A549 (cell line): ENCODE results near the gene PCDH15. TPM values are rescaled to one million over a fixed set of nuclear protein-coding genes. Genes with fewer than 3 reads are reported as not detected.

Experiments
- ATAC-seq, 2 experiments: fragments of 200-7000 bp in 1 of 2; fragments of >200 bp in 1 of 2; cut with Nextera tagmentation in 1 of 2; cut with Tn5 transposase in 1 of 2; 3 replicates each; pipeline versions ENCODE4 v1.8.0 to v1.9.1; 2018 to 2020; ENCODE audit warnings: mild to moderate bottlenecking in 1 of 2, moderate library complexity in 1 of 2
- CTCF ChIA-PET: fragments of 300-600 bp; sonication (Branson Sonifier 250); formaldehyde crosslinking; extraction: SDS; loops from one replicate; lab custom pipeline; 2021; ENCODE audit warnings: antibody characterized with exemption, inconsistent platforms; lab: Yijun Ruan, JAX
- POLR2A ChIA-PET: fragments of 350-600 bp; formaldehyde crosslinking; extraction: SDS; loops from one replicate; lab custom pipeline; 2021; ENCODE audit warnings: antibody characterized with exemption, inconsistent platforms; lab: Yijun Ruan, JAX
- DNase-seq, 2 experiments: peaks; one replicate each; pipeline versions ENCODE4 v3.0.0 to v3.0.0-alpha.2; 2011 to 2016; ENCODE audit warnings: low read depth in 1 of 2, low spot score in 1 of 2
- FAIRE-seq: peaks from 2 replicates; lab custom pipeline; 2011; peaks lifted over from hg19 to GRCh38; lab: Jason Lieb, UNC
- H3K27ac ChIP-seq, 2 experiments: fragments of >200 bp; sonication (Bioruptor Twin); formaldehyde crosslinking; 3 replicates each; pipeline ENCODE4 v1.5.1; 2016 to 2017
- H3K4me1 ChIP-seq: fragments of >200 bp; sonication (Bioruptor Twin); formaldehyde crosslinking; 3 replicates; pipeline ENCODE4 v1.6.1; 2016
- H3K4me2 ChIP-seq: fragments of >200 bp; sonication (Bioruptor Twin); formaldehyde crosslinking; 3 replicates; pipeline ENCODE4 v1.6.1; 2016
- H3K4me3 ChIP-seq: fragments of >200 bp; sonication (Bioruptor Twin); formaldehyde crosslinking; 3 replicates; pipeline ENCODE4 v1.5.1; 2016
- H3K9me3 ChIP-seq: fragments of >200 bp; sonication (Bioruptor Twin); formaldehyde crosslinking; 3 replicates; pipeline ENCODE4 v1.6.1; 2016
- BHLHE40 ChIP-seq: IDR thresholded peaks from 2 replicates; pipeline ENCODE4 v1.6.1; 2012; ENCODE audit warnings: low read depth, low read length, inconsistent platforms
- CBX2 ChIP-seq: fragments of 200-600 bp; sonication (generic); IDR thresholded peaks from 2 replicates; pipeline ENCODE4 v1.6.1; 2016; ENCODE audit warnings: low read depth, mild to moderate bottlenecking, borderline replicate concordance
- CEBPB ChIP-seq, 2 experiments: fragments of >200 bp in 1 of 2; sonication (Bioruptor Twin) in 1 of 2; formaldehyde crosslinking in 1 of 2; IDR thresholded peaks; 2 replicates each; pipeline ENCODE4 v1.6.1; 2012 to 2016
- EHF ChIP-seq: fragments of 250-450 bp; sonication (Bioruptor Pico); IDR thresholded peaks from 2 replicates; pipeline ENCODE4 v1.5.0; 2020; ENCODE audit warnings: mild to moderate bottlenecking
- FOSB ChIP-seq: fragments of 250-450 bp; sonication (Bioruptor Pico); IDR thresholded peaks from 2 replicates; pipeline ENCODE4 v1.5.0; 2020; ENCODE audit warnings: mild to moderate bottlenecking, moderate library complexity
- HDAC2 ChIP-seq: fragments of 200-600 bp; sonication (generic); IDR thresholded peaks from 2 replicates; pipeline ENCODE4 v1.6.1; 2016
- HEYL ChIP-seq: fragments of 250-450 bp; sonication (Bioruptor Pico); IDR thresholded peaks from 2 replicates; pipeline ENCODE4 v1.8.0; 2021; ENCODE audit warnings: mild to moderate bottlenecking, moderate library complexity
- HOXB5 ChIP-seq: fragments of 250-450 bp; sonication (Bioruptor Pico); IDR thresholded peaks from 2 replicates; pipeline ENCODE4 v1.5.0; 2020; ENCODE audit warnings: mild to moderate bottlenecking, moderate library complexity
- JUNB ChIP-seq: fragments of >200 bp; sonication (Bioruptor Twin); formaldehyde crosslinking; IDR thresholded peaks from 2 replicates; pipeline ENCODE4 v1.6.1; 2016
- MAZ ChIP-seq: fragments of 150-350 bp; IDR thresholded peaks from 2 replicates; pipeline ENCODE4 v1.6.1; 2014; ENCODE audit warnings: antibody characterized with exemption, low read depth, low read length, borderline replicate concordance
- MYC ChIP-seq: IDR thresholded peaks from 2 replicates; pipeline ENCODE4 v1.6.1; 2012; ENCODE audit warnings: mild to moderate bottlenecking, inconsistent platforms, low read length, improper control_type of control experiment, borderline replicate concordance
- NFE2L2 ChIP-seq: fragments of 150-350 bp; conservative IDR thresholded peaks from 2 replicates; pipeline ENCODE4 v1.6.1; 2014; ENCODE audit warnings: low read length
- NPAS2 ChIP-seq: fragments of 250-450 bp; sonication (Bioruptor Pico); IDR thresholded peaks from 2 replicates; pipeline ENCODE4 v1.8.0; 2022; ENCODE audit warnings: mild to moderate bottlenecking, moderate library complexity, borderline replicate concordance
- NR3C1 ChIP-seq: fragments of >200 bp; sonication (Bioruptor Twin); formaldehyde crosslinking; IDR thresholded peaks from 3 replicates; pipeline ENCODE4 v1.6.1; 2017
- POLR2AphosphoS2 ChIP-seq: conservative IDR thresholded peaks from 2 replicates; pipeline ENCODE4 v1.6.1; 2012; ENCODE audit warnings: low read length, improper control_type of control experiment, inconsistent platforms
- RAD21 ChIP-seq, 2 experiments: fragments of >200 bp in 1 of 2; sonication (Bioruptor Twin) in 1 of 2; formaldehyde crosslinking in 1 of 2; IDR thresholded peaks in 1 of 2; conservative IDR thresholded peaks in 1 of 2; 2 replicates in 1 of 2; 3 replicates in 1 of 2; pipeline ENCODE4 v1.6.1; 2012 to 2018; ENCODE audit warnings: inconsistent platforms in 1 of 2
- RARB ChIP-seq: fragments of 250-450 bp; sonication (Bioruptor Pico); IDR thresholded peaks from 2 replicates; pipeline ENCODE4 v1.8.0; 2021; ENCODE audit warnings: mild to moderate bottlenecking, moderate library complexity
- RCOR1 ChIP-seq: fragments of 150-350 bp; IDR thresholded peaks from 2 replicates; pipeline ENCODE4 v1.6.1; 2014; ENCODE audit warnings: antibody characterized with exemption, low read length, low read depth
- RFX5 ChIP-seq: fragments of 450-650 bp; IDR thresholded peaks from 2 replicates; pipeline ENCODE4 v1.7.1; 2014; ENCODE audit warnings: antibody characterized with exemption, mild to moderate bottlenecking, moderate library complexity
- ZFP36 ChIP-seq: fragments of 450-650 bp; IDR thresholded peaks from 2 replicates; pipeline ENCODE4 v1.6.1; 2014; ENCODE audit warnings: borderline replicate concordance; ENCODE audit not compliant: partially characterized antibody
- WGBS: methylation state at CpG from one replicate; pipeline ENCODE4 v1.1.6; 2017; ENCODE audit errors: missing lambda C conversion rate; 5-methylcytosine and 5-hydroxymethylcytosine counted together
- polyA plus RNA-seq, 4 experiments: library from polyadenylated mRNA; depleted of rRNA in 3 of 4; stranded (reverse); fragments of >200 nt; fragmentation: RNase III in 1 of 4; extraction: RNeasy Plus Mini Kit Qiagen cat#74134 plus additional on column Dnase treatment in 1 of 4; gene quantifications; 2 replicates in 3 of 4; 3 replicates in 1 of 4; pipeline ENCODE4 v1.2.3, GENCODE V29; 2011 to 2017
- TF ChIP-seq, protein P1 (sequence below): fragments of >200 bp; sonication (Bioruptor Twin); formaldehyde crosslinking; IDR thresholded peaks from 3 replicates; pipeline ENCODE4 v1.6.1; 2016
- TF ChIP-seq, protein P2 (sequence below): fragments of 200-600 bp; sonication (generic); IDR thresholded peaks from 2 replicates; pipeline ENCODE4 v1.6.1; 2016; ENCODE audit warnings: antibody characterized with exemption, mild to moderate bottlenecking, moderate library complexity
- TF ChIP-seq, protein P3 (sequence below): IDR thresholded peaks from 2 replicates; pipeline ENCODE4 v1.6.1; 2012; ENCODE audit warnings: low read depth, borderline replicate concordance
- TF ChIP-seq, protein P4 (sequence below): fragments of >200 bp; sonication (Bioruptor Twin); formaldehyde crosslinking; IDR thresholded peaks from 2 replicates; pipeline ENCODE4 v1.6.1; 2016
- TF ChIP-seq, protein P5 (sequence below): fragments of 150-350 bp; IDR thresholded peaks from 2 replicates; pipeline ENCODE4 v1.6.1; 2014; ENCODE audit warnings: low read depth, mild to moderate bottlenecking, low read length
- TF ChIP-seq, protein P6 (sequence below): fragments of >200 bp; sonication (Bioruptor Twin); formaldehyde crosslinking; IDR thresholded peaks from 3 replicates; pipeline ENCODE4 v1.5.1; 2016

Gene PCDH15
- polyA plus RNA-seq, 2 of the 4 experiments (the other 2 are of a cell fraction): 0.03 TPM; not detected in 1

DNA sequence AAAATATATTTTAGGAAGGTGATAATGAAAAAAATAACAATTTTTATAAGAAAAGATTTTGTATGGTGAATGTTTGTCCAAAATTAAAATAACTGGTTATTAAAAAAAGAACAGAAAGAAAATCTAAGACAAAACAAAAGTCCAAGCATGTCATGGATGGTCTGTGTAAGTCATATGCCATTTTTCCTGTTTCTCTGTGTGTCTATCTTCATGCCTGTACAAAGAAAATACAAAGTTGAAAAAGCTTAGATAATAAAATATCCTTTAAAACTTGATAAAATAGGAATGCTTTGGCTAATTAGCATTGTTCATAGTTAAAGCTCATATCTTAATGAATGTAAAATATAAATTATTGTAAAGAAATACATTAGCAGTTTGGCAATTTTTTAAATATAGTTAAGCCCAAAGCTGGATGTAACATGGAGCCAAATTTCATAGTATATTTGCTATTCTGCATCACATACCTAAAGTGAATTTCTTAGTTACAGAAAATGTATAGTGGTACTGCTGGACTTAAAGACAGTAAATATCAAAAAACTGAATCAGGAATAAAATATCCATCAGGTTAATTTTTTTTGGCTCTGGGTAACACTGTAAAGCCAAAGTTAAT lies 661.1 kb downstream of the PCDH15 start:
- H3K4me1 ChIP-seq: no peaks in the 10 kb centered on the region
- no peak overlapping the region for H3K27ac ChIP-seq
- ChIA-PET CTCF (no interaction called here), POLR2A (no interaction called here)
- TF ChIP-seq NPAS2 (CRISPR knock-in tag): no peak
- TF ChIP-seq FOSB (CRISPR knock-in tag): no peak
- TF ChIP-seq MAZ: no peak
- TF ChIP-seq, protein P1, sequence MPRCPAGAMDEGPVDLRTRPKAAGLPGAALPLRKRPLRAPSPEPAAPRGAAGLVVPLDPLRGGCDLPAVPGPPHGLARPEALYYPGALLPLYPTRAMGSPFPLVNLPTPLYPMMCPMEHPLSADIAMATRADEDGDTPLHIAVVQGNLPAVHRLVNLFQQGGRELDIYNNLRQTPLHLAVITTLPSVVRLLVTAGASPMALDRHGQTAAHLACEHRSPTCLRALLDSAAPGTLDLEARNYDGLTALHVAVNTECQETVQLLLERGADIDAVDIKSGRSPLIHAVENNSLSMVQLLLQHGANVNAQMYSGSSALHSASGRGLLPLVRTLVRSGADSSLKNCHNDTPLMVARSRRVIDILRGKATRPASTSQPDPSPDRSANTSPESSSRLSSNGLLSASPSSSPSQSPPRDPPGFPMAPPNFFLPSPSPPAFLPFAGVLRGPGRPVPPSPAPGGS: no peak
- peak; percentile 86 for TF ChIP-seq ZFP36
- no peak for TF ChIP-seq RFX5
- ATAC-seq (no peak), FAIRE-seq (no peak), DNase-seq (no peak)
- H3K4me3 ChIP-seq: no peak overlapping the region
- peaks cover 6% of the 10 kb centered on the region; the same call in 2 of the 3 replicates for H3K9me3 ChIP-seq
- no peak overlapping the region for H3K4me2 ChIP-seq

DNA sequence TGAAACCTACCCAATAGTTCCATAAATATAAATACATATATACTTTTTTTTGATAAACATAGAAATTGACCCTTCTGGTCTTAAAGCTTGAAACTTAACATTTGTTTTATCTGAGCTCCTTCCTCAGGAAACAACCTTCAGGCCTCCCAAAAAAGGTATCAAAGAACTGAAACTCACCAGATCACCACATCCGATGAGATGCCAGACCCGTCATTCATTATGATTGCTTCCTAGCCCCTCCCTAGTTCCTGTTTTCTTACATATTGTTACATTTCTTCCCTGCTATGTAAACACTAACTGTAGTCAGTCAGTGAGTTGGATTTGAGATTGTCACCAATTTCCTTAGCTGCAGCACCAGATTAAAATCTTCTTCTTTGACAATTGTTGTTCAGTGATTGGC lies 663.6 kb downstream of the PCDH15 start:
- FAIRE-seq (no peak), DNase-seq (no peak), ATAC-seq (no peak)
- Histone ChIP-seq H3K4me1 (no peaks in the 10 kb centered on the region), H3K4me2 (no peak overlapping the region), H3K9me3 (peaks cover 6% of the 10 kb centered on the region; the same call in 2 of the 3 replicates), H3K27ac (no peak overlapping the region), H3K4me3 (no peak overlapping the region)
- TF ChIP-seq ZFP36 (no peak), POLR2AphosphoS2 (no peak), HEYL (no peak), RFX5 (no peak), NR3C1 (no peak)
- TF ChIP-seq, protein P2, sequence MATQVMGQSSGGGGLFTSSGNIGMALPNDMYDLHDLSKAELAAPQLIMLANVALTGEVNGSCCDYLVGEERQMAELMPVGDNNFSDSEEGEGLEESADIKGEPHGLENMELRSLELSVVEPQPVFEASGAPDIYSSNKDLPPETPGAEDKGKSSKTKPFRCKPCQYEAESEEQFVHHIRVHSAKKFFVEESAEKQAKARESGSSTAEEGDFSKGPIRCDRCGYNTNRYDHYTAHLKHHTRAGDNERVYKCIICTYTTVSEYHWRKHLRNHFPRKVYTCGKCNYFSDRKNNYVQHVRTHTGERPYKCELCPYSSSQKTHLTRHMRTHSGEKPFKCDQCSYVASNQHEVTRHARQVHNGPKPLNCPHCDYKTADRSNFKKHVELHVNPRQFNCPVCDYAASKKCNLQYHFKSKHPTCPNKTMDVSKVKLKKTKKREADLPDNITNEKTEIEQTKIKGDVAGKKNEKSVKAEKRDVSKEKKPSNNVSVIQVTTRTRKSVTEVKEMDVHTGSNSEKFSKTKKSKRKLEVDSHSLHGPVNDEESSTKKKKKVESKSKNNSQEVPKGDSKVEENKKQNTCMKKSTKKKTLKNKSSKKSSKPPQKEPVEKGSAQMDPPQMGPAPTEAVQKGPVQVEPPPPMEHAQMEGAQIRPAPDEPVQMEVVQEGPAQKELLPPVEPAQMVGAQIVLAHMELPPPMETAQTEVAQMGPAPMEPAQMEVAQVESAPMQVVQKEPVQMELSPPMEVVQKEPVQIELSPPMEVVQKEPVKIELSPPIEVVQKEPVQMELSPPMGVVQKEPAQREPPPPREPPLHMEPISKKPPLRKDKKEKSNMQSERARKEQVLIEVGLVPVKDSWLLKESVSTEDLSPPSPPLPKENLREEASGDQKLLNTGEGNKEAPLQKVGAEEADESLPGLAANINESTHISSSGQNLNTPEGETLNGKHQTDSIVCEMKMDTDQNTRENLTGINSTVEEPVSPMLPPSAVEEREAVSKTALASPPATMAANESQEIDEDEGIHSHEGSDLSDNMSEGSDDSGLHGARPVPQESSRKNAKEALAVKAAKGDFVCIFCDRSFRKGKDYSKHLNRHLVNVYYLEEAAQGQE: no peak
- 19% methylated on average over 2 of the region's 2 CpGs for WGBS
- POLR2A ChIA-PET: no interaction called here
- CTCF ChIA-PET: no interaction called here

DNA sequence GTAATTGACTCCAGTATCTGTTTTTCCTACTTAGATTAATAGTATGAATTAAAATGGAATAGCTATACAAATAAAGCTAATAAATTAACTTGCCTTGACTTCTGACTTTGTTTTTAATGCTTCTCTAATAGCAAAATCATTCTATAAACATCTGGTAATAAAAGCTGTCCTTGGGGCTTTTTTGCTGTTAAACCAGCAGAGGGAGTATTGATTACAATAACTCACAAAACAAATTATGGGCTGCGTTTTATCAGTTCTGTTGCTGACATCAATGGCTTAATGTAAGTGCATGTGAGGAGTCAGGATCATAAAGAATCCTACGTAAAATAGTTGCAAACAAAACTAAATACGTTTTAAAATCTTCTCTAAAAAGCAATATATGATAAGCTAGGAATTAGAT lies 667.8 kb downstream of the PCDH15 start:
- ATAC-seq: no peak
- CTCF ChIA-PET: interaction anchor here (1.2 kb wide), 1 partner anchor 16 kb away, joined by 3 read pairs; no protein-coding TSS in a partner anchor
- no peak overlapping the region for H3K4me3 ChIP-seq
- FAIRE-seq: peak; percentile 39
- DNase-seq: no peak
- no peak overlapping the region for H3K27ac ChIP-seq
- POLR2A ChIA-PET: no interaction called here
- no peaks in the 10 kb centered on the region for H3K9me3 ChIP-seq
- H3K4me1 ChIP-seq: no peaks in the 10 kb centered on the region
- H3K4me2 ChIP-seq: no peak overlapping the region
- 5% methylated on average over 3 of the region's 3 CpGs for WGBS
- TF ChIP-seq HOXB5 (CRISPR knock-in tag) (no peak), NR3C1 (no peak), RARB (CRISPR knock-in tag) (no peak), MYC (no peak), BHLHE40 (no peak), CBX2 (no peak), CEBPB (IDR thresholded peaks at IDR 0.05) (no peak), EHF (no peak), HDAC2 (no peak), RCOR1 (no peak), JUNB (no peak), NFE2L2 (no peak), RAD21 (conservative IDR thresholded peaks at IDR 0.05 in 1 of 2, IDR thresholded peaks at IDR 0.05 in 1 of 2) (no peak)
- TF ChIP-seq, protein P3, sequence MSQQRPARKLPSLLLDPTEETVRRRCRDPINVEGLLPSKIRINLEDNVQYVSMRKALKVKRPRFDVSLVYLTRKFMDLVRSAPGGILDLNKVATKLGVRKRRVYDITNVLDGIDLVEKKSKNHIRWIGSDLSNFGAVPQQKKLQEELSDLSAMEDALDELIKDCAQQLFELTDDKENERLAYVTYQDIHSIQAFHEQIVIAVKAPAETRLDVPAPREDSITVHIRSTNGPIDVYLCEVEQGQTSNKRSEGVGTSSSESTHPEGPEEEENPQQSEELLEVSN: no peak
- TF ChIP-seq, protein P4, sequence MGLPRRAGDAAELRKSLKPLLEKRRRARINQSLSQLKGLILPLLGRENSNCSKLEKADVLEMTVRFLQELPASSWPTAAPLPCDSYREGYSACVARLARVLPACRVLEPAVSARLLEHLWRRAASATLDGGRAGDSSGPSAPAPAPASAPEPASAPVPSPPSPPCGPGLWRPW: no peak
- TF ChIP-seq, protein P5, sequence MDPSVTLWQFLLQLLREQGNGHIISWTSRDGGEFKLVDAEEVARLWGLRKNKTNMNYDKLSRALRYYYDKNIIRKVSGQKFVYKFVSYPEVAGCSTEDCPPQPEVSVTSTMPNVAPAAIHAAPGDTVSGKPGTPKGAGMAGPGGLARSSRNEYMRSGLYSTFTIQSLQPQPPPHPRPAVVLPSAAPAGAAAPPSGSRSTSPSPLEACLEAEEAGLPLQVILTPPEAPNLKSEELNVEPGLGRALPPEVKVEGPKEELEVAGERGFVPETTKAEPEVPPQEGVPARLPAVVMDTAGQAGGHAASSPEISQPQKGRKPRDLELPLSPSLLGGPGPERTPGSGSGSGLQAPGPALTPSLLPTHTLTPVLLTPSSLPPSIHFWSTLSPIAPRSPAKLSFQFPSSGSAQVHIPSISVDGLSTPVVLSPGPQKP: no peak
- TF ChIP-seq, protein P6, sequence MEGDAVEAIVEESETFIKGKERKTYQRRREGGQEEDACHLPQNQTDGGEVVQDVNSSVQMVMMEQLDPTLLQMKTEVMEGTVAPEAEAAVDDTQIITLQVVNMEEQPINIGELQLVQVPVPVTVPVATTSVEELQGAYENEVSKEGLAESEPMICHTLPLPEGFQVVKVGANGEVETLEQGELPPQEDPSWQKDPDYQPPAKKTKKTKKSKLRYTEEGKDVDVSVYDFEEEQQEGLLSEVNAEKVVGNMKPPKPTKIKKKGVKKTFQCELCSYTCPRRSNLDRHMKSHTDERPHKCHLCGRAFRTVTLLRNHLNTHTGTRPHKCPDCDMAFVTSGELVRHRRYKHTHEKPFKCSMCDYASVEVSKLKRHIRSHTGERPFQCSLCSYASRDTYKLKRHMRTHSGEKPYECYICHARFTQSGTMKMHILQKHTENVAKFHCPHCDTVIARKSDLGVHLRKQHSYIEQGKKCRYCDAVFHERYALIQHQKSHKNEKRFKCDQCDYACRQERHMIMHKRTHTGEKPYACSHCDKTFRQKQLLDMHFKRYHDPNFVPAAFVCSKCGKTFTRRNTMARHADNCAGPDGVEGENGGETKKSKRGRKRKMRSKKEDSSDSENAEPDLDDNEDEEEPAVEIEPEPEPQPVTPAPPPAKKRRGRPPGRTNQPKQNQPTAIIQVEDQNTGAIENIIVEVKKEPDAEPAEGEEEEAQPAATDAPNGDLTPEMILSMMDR: no peak
